HG03439 (cell line): Measurements from ENCODE around the gene NXNL1.
A peak's percentile ranks its signal among the peaks of the same experiment; 100 is the strongest.
"Not testable (repeated sequence)": the region's sequence is repeated elsewhere in the genome, so short reads cannot be mapped to it uniquely, and the experiment has no call there.

Experiments used
- ATAC-seq: cut with Tn5 transposase; IDR thresholded peaks from one replicate; pipeline ENCODE4 v1.9.1; 2021; ENCODE audit warnings: mild to moderate bottlenecking, moderate library complexity; ENCODE audit not compliant: unreplicated experiment

NXNL1 gene

GRCh38 chr19:17487284-17488121, 26.8 kb upstream of the NXNL1 start:
- no peak for ATAC-seq

- ATAC-seq = no peak
These were observed 26.0 kb upstream of the NXNL1 start for GRCh38 chr19:17486545-17487240.

GRCh38 chr19:17484520-17485185, 23.9 kb upstream of the NXNL1 start:
- ATAC-seq = no peak

DNA sequence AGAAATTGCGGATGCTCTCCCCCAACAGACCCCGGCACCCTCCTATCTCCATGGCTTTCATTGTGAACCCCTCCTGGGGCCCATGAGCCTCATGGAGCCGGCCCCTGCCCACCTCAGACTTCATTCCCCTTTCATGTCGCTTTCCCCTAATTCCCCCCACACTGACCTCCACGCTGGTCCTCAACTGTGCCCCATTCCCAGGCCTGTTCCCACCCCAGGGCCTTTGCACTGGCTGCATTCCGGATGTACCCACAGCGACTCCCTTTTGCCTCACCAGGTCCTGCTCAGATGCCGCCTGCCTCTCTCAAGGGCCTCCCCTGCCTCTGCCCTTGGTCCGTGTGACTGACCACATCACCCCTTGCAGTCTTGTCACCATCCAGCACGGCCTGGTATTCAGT, 22.9 kb upstream of the NXNL1 start:
- no peak for ATAC-seq

DNA sequence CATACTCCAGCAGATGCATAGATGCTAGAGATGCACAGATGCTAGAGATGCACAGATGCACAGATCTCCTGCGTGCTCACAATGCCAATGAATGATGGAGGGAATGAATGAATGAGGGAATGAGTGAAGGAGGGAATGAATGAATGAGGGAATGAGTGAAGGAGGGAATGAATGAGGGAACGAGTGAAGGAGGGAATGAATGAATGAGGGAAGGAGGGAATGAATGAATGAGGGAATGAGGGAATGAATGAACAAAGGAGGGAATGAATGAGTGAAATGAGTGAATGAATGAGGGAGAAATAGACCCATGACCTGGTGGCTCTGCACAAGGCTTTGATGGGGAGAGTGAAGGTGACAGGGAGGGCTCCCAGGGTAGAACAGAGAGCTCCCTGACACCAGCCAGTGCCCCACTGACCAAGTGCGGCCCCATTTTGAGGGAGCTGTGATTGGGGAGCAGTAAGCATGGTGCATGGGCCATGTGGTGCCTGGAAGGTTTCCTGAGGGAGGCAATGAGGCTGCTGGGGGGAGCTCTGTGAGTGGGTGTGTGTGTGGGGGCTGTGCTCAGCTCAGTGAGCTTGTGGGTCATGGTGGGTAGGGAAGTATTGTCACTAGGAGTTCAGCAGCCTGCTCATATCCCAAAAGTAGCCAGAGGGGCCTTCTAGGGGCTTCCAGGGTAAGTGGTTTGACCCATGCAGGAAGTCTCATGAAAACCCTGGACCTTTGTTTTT, 22.3 kb upstream of the NXNL1 start:
- ATAC-seq = no peak

- no peak for ATAC-seq
These were observed 21.3 kb upstream of the NXNL1 start for GRCh38 chr19:17481986-17482385.

- no peak for ATAC-seq
These were observed 18.6 kb upstream of the NXNL1 start for GRCh38 chr19:17479325-17479791.

GRCh38 chr19:17475541-17476115, 14.9 kb upstream of the NXNL1 start:
- ATAC-seq = no peak

- not testable (repeated sequence) for ATAC-seq
These were observed 14.3 kb upstream of the NXNL1 start for GRCh38 chr19:17475011-17475540.

DNA sequence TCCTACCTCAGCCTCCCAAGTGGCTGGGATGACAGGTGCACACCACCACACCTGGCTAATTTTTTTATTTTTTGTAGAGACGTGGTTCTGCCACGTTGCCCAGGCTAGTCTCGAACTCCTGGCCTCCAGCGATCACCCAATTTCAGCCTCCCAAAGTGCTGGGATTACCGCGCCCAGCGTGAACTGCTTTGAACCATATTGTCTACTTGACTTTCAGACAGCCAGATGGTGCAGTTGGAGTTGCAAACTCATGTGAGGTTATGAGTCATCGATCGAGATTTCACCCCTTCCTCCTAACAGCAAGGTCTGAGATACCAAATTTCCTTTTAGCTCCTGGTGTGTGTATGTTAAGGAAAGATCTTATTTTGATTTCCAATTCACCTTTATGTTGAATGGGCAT, 12.3 kb upstream of the NXNL1 start:
- ATAC-seq = no peak

DNA sequence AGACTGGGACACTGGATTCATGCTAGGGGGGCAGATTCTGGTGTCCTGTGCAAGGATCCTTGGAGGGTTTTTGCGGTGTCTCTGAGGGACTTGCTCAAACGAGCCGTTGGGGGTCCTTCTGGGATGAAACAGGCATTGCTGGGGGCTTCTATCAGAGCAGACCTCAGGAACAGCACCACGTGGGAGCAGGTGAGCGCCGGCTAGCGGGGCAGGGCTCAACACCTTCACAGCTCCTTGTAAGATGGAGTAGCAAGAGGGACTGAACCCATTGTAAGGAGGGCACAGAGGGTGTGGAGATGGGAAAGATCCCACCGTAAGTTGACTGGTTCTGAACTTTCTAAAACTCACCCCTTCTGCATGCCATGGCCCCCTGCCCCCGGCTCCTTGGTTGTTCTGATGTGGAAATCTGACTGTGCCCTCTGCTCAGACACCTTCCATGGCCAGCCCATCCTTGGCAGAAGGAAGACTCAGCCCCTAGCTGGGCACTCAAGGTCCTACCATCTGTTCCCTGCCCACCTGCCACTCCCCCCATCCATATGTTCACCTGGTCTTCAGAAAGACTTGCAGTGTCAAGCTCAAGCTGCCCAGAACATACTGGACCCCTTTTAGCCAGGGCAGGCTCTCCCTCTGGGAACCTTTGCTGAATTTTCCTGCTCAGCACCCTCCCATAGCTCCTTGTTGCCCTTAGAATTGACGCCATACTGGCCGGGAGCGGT, 10.8 kb upstream of the NXNL1 start:
- ATAC-seq = no peak

DNA sequence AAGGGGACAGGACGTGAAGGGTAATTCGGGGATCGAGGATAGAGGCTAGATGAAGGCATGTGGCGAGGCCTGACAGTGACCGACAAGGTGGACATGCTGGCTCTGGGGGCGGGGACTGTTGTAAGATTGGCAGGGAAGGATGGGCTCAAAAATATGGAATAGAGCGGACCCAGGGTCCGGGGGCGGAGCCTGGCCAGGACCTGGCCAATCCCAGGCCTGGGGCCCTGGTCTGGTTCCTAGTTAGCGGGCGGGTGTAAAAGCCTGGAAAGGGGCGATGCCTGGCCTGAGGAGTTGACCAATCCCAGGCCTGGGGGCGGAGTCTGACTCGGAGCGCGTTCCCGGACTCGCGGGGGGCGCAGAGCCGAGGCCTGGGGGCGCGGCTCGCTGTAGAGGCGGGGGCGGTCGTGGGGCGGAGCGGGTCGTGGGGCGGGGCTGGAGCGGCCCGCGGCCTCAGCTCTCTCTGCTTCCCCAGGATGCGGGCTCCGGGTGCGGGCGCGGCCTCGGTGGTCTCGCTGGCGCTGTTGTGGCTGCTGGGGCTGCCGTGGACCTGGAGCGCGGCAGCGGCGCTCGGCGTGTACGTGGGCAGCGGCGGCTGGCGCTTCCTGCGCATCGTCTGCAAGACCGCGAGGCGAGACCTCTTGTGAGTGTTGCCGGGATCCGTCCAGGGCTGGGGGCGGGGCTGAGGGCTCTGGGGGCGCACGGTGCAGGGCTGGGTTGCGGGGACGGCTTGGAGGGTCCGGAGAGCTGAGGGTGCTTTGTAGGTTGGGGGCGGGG, 9.5 kb upstream of the NXNL1 start, which contains the start of gene SLC27A1:
Gene SLC27A1, plus strand, starts transcription at position 457 of the 774 bp plus-strand sequence. Its CDS starts 17 bp downstream, at position 474.
- peak; percentile 81 for ATAC-seq

DNA sequence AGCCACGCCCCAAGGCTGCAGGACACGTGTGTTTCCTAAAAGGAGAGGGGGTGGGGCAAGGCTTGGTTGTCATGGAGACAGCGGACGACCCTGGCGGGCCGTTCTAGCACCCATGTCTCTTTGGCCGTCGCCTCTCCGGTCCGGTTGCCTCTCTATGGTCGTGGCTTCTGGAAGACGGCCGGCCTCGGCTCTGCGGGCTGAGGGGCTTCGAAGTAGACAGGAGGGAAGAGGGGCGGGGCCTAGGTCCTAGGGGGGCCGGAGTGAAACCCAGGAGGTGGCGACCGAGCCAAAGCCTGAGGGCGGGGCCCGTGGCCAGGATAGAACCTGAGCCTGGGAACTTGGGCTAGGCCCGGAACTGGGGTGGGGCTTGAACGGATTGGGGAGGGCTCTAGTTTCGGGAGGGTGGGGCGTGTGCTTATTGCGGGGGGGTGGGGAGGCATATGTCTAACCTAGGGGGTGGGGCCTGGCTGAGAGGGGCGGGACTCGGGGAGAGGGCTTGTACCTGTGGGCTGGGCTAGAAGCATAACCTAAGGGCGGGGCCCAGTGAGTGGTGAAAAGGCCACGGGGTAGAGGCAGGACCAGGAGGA, 8.8 kb upstream of the NXNL1 start:
- peak; percentile 55 for ATAC-seq

DNA sequence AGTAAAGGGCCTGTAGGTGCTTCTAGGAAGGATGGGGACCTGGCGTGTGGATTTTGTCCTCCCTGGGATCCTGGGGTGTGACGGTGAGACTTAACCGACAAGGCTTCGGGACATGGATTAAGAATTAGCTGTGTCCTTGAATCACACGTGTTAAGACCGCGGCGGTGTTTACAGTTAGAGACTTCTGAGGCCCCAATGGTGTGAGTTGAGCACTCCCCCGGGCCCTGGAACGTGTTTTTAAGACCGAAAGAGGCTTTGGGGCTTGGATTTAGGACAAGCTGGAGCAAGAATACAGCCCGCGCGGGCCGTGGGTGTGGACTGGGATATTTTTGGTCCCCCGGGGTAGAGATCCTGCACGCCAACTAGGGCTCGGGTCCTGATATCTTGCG, 8.4 kb upstream of the NXNL1 start:
- ATAC-seq = no peak

DNA sequence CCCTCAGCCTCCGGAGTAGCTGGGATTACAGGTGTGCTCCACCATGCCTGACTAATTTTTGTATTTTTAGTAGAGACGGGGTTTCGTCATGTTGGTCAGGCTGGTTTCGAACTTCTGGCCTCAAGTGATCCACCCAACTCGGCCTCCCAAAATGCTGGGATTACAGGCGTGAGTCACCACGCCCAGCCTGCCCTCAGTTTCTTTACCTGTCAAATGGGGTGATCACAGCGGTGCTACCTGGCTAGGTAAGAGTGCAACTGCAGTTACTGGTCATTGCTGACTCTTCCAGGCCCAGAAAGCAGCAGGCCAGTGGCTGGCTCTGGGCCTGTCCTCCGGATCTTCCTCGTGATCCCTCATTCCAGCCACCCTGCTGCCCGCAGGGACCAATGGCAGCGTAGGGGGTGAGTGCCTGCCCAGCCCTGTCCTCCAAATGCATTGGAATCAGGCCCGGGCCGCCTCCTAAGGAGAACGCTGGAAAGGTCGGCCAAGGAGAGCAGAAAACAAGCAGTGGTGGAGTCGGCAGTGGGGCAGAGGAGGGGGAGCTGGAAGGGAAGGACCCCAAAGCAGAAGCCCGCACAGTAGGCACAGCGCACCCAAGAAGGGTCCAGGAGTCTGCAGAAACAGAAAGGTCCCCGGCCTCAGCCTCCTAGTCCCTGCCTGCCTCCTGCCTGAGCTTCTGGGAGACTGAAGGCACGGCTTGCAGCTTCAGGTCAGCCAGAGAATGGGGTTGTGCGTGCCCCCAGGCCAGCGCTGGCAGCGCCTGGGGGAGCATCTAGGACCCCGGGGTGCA, 7.8 kb upstream of the NXNL1 start:
- no peak for ATAC-seq

DNA sequence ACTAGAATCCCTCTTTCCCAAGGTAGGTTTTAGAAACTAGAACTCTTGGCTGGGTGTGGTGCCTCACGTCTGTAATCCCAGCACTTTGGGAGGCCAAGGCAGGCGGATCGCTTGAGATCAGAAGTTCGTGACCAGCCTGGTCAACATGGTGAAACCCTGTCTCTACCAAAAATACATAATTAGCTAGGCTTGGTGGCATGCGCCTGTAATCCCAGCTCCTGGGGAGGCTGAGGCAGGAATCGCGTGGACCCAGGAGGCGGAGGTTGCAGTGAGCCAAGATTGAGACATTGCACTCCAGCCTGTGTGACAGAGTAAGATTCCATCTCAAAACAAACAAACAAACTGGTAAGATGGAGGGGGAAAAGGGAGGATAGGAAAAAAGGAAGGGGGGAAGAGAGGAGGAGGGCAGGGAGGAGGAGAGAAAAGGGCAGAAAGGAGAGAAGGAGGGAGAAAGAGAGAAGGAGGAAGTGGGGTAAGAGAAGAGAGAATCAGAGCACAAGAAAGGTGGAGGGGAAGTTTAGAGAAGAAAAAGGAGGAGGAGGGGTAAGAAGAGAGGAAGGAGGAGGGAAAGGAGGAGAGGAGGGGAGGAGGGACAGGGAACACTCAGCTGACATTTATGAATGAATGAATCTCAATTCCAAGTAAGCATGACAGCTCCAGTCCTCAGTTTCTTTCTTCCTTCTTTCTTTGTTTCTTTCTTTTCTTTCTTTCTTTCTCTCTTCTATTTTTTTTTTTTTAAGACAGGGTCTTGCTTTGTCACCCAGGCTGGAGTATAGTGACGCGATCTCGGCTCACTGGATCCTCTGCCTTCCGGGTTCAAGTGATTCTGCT, 7.0 kb upstream of the NXNL1 start:
- no peak for ATAC-seq

GRCh38 chr19:17466487-17466850, 5.7 kb upstream of the NXNL1 start:
- ATAC-seq = no peak
